Measurements from ENCODE around the gene SERPINA5.

DNA sequence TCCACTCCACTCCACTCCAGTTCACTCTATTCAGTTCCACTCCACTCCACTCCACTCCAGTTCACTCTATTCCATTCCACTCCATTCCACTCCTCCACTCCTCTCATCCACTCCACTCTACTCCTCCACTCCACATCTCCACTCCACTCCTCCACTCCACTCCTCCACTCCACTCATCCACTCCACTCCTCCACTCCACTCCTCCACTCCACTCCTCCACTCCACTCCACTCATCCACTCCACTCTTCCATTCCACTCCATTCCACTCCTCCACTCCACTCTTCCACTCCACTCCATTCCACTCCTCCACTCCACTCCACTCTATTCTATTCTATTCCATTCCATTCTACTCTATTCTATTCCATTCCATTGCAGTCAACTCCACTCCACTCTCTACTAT, 9.8 kb downstream of the SERPINA5 start:
- TF ChIP-seq POLR2AphosphoS5 (IDR thresholded peaks at IDR 0.05; ENCODE audit: low read depth, low read length) (no peak), KDM1A (IDR thresholded peaks at IDR 0.05; ENCODE audit: borderline replicate concordance, low read length) (no peak)

All from H1 (cell line).